ENCODE data around the gene PTPRG. TPM values are rescaled to one million over a fixed set of nuclear protein-coding genes. Genes with fewer than 3 reads are reported as not detected.

The PTPRG gene
- total and polyA plus RNA-seq, 4 donors: 3.6 to 35.6 (median 8.1) TPM

DNA sequence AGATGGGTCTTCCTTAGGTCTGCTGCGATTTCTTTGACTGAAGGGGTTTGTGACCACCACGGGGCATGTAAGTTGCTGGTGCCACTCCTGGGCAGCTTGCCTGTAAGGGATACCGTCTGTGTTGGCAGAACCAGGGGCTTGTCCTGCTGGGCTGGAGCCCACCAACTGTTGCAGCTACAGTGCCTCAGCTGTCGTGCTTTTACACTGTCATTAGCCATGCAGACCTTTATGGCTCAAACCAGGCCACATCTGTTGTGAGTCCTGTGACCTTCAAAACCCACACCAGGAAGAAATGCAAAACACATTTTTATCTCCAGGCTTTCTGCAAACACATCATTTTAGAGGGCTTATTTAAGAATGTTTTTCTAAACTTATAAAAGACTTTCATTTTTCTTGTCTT lies 168.7 kb downstream of the PTPRG start:
- Histone ChIP-seq H3K36me3 (ENCODE audit: control insufficient read depth in 4 of 4, insufficient read depth in 3 of 4, low read depth in 1 of 4, low read length in 3 of 4) (no peaks in the 10 kb centered on the region), H3K9ac (ENCODE audit: low read depth in 1 of 2, low read length in 2 of 2) (no peak overlapping the region), H3K27ac (ENCODE audit: low read depth in 1 of 2, low read length in 2 of 2) (no peak overlapping the region), H3K27me3 (ENCODE audit: control insufficient read depth in 4 of 4, insufficient read depth in 4 of 4, low read length in 3 of 4) (no peaks in the 10 kb centered on the region), H3K9me3 (ENCODE audit: control insufficient read depth in 4 of 4, low read length in 3 of 4) (no peaks in the 10 kb centered on the region), H3K4me3 (ENCODE audit: low read depth in 1 of 3, low read length in 3 of 3) (no peak overlapping the region), H3K4me1 (ENCODE audit: control insufficient read depth in 4 of 4, insufficient read depth in 4 of 4, low read length in 3 of 4) (peaks cover 9 to 33% (median 18%) of the 10 kb centered on the region in 4 donors)
- TF ChIP-seq HNF4A (conservative IDR thresholded peaks at IDR 0.05) (no peak), EGR1 (IDR thresholded peaks at IDR 0.05; ENCODE audit: low read depth in 2 of 2) (no peak), FOXA1 (IDR thresholded peaks at IDR 0.05) (no peak), RXRA (IDR thresholded peaks at IDR 0.05) (no peak), TAF1 (conservative IDR thresholded peaks at IDR 0.05) (no peak), YY1 (IDR thresholded peaks at IDR 0.05) (no peak), RAD21 (IDR thresholded peaks at IDR 0.05) (no peak), JUND (IDR thresholded peaks at IDR 0.05) (no peak), GABPA (IDR thresholded peaks at IDR 0.05 in 1 of 2, conservative IDR thresholded peaks at IDR 0.05 in 1 of 2) (no peak), SP1 (IDR thresholded peaks at IDR 0.05) (no peak), NR2F2 (IDR thresholded peaks at IDR 0.05) (no peak), FOXA2 (IDR thresholded peaks at IDR 0.05) (no peak)
- TF ChIP-seq, protein P1, sequence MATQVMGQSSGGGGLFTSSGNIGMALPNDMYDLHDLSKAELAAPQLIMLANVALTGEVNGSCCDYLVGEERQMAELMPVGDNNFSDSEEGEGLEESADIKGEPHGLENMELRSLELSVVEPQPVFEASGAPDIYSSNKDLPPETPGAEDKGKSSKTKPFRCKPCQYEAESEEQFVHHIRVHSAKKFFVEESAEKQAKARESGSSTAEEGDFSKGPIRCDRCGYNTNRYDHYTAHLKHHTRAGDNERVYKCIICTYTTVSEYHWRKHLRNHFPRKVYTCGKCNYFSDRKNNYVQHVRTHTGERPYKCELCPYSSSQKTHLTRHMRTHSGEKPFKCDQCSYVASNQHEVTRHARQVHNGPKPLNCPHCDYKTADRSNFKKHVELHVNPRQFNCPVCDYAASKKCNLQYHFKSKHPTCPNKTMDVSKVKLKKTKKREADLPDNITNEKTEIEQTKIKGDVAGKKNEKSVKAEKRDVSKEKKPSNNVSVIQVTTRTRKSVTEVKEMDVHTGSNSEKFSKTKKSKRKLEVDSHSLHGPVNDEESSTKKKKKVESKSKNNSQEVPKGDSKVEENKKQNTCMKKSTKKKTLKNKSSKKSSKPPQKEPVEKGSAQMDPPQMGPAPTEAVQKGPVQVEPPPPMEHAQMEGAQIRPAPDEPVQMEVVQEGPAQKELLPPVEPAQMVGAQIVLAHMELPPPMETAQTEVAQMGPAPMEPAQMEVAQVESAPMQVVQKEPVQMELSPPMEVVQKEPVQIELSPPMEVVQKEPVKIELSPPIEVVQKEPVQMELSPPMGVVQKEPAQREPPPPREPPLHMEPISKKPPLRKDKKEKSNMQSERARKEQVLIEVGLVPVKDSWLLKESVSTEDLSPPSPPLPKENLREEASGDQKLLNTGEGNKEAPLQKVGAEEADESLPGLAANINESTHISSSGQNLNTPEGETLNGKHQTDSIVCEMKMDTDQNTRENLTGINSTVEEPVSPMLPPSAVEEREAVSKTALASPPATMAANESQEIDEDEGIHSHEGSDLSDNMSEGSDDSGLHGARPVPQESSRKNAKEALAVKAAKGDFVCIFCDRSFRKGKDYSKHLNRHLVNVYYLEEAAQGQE (IDR thresholded peaks at IDR 0.05): no peak
- TF ChIP-seq, protein P2, sequence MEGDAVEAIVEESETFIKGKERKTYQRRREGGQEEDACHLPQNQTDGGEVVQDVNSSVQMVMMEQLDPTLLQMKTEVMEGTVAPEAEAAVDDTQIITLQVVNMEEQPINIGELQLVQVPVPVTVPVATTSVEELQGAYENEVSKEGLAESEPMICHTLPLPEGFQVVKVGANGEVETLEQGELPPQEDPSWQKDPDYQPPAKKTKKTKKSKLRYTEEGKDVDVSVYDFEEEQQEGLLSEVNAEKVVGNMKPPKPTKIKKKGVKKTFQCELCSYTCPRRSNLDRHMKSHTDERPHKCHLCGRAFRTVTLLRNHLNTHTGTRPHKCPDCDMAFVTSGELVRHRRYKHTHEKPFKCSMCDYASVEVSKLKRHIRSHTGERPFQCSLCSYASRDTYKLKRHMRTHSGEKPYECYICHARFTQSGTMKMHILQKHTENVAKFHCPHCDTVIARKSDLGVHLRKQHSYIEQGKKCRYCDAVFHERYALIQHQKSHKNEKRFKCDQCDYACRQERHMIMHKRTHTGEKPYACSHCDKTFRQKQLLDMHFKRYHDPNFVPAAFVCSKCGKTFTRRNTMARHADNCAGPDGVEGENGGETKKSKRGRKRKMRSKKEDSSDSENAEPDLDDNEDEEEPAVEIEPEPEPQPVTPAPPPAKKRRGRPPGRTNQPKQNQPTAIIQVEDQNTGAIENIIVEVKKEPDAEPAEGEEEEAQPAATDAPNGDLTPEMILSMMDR (IDR thresholded peaks at IDR 0.05; ENCODE audit: low read depth, low read length, missing input control): no peak
- TF ChIP-seq, protein P3, sequence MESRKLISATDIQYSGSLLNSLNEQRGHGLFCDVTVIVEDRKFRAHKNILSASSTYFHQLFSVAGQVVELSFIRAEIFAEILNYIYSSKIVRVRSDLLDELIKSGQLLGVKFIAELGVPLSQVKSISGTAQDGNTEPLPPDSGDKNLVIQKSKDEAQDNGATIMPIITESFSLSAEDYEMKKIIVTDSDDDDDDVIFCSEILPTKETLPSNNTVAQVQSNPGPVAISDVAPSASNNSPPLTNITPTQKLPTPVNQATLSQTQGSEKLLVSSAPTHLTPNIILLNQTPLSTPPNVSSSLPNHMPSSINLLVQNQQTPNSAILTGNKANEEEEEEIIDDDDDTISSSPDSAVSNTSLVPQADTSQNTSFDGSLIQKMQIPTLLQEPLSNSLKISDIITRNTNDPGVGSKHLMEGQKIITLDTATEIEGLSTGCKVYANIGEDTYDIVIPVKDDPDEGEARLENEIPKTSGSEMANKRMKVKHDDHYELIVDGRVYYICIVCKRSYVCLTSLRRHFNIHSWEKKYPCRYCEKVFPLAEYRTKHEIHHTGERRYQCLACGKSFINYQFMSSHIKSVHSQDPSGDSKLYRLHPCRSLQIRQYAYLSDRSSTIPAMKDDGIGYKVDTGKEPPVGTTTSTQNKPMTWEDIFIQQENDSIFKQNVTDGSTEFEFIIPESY (IDR thresholded peaks at IDR 0.05): no peak
- TF ChIP-seq, protein P4, sequence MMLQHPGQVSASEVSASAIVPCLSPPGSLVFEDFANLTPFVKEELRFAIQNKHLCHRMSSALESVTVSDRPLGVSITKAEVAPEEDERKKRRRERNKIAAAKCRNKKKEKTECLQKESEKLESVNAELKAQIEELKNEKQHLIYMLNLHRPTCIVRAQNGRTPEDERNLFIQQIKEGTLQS (IDR thresholded peaks at IDR 0.05): no peak
- 78% methylated on average over 4 of the region's 4 CpGs for WGBS
- DNase-seq (ENCODE audit: low spot score): no peak

Measured in liver (tissue), 9 donors.